Activated CD4-positive, alpha-beta T cell treated with anti-CD3 and anti-CD28 coated beads, Interleukin-2, Interleukin-4, amounts not matched to agents 100 ng/mL and 50 ng/mL, durations not matched to agents 16 hours and 8 hours (primary cell): ENCODE results near the gene TM4SF4.
"Not testable (repeated sequence)": the region's sequence is repeated elsewhere in the genome, so short reads cannot be mapped to it uniquely, and the experiment has no call there.

ENCODE experiments used
- DNase-seq: peaks from one replicate; pipeline ENCODE4 v3.0.0-alpha.2; 2020; ENCODE audit warnings: low spot score

The TM4SF4 gene

GRCh38 chr3:149474250-149474817 is at the start of gene TM4SF4:
Gene TM4SF4, plus strand, starts transcription at chr3:149474697. Its CDS starts 181 bp downstream, at chr3:149474878.
- DNase-seq = no peak

DNA sequence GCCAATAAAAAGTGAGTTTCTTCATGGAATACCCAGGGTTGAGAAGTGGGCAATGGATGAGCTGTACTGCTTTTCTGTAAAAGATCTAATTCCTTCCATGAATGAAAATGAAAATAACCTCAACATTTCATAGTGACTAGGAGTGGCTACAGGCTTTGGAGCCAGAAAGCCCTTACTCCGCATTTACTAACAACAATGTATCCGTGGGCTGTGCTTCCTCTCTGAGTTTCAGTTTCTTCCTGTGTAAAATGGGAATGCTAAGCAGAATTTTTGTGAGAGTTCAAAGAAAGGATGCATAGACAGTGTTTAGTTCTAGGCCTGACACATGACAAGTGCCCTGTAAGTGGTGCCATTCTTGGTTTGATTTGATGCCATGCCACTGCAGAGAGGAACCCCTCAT is 49.6 kb upstream of the TM4SF4 start:
- no peak for DNase-seq

DNA sequence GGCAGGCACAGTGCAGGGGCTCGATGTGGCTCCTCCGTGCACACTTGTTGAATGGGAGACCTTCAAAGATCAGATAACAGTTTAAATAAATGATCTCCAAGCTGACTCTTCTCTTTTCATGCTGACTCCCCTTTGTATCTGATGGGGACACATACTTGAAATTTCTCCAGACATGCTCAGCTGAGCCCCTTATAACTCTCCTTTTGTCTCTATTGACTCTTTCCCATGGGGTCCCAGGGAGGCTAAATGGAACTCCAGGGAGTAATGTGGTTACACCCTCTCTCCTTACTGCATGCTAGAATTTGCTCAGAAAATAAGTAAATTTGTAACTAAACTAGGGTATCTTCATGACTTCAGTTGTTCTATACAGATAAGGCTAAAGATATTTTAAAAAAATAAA is 48.2 kb upstream of the TM4SF4 start:
- no peak for DNase-seq

- DNase-seq = no peak
Observed at GRCh38 chr3:149428087-149428486, 46.4 kb upstream of the TM4SF4 start.

- no peak for DNase-seq
Observed at GRCh38 chr3:149430216-149430615, 44.3 kb upstream of the TM4SF4 start.

DNA sequence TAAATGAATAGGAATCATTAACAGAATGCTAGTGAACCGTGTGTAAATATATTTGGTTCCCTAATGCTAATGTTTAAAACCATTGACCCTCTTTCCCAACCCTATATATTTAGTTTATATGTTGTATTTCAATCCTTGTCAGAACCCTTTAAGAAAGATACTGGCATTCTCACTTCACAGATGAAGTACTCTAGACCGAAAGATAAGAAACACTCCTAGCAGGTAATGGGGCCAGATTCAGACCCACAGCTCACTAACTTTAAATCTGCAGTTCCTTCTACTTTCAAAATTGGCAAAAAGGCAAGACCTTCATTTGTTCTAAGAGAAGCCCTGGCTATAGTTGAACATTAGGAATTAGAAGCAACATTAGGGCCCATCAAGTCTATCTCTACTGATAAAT is 42.3 kb upstream of the TM4SF4 start:
- no peak for DNase-seq

DNA sequence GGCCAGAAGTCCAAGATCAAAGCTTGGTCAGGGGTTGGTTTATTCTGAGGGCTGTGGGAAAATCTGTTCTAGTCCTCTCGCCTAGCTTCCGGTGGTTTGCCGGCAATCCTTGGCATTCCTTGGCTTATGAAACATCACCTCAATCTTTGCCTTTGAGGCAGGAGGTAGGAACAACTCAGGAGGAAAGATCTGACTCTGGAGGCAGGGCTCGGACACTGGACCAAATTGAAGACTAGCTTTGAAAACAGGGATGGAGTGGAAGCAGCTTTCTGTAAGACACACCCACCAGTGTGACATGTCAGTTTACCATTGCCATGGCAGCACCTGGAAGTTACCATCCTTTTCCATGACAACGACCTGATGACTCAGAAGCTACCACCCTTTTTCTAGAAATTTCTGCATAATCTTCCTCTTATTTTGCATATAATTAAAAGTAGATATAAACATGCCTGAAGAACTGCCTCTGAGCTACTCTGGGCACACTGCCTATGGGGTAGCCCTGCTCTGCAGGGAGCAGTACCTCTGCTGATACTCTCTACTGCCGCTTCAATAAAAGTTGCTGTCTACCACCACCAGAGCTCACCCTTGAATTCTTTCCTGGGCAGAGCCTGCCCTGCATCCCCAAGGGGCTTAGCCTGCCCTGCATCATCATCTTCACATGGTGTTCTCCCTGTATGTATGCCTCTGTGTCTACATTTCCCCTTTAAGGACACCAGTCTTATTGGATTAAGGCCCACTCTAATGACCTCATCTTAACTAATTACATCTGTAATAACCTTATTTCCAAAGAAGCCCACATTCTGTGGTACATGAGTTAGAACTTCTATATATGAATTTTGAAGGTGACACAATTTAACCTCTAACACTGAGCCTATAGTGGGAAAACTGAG is 38.3 kb upstream of the TM4SF4 start:
- no peak for DNase-seq

DNA sequence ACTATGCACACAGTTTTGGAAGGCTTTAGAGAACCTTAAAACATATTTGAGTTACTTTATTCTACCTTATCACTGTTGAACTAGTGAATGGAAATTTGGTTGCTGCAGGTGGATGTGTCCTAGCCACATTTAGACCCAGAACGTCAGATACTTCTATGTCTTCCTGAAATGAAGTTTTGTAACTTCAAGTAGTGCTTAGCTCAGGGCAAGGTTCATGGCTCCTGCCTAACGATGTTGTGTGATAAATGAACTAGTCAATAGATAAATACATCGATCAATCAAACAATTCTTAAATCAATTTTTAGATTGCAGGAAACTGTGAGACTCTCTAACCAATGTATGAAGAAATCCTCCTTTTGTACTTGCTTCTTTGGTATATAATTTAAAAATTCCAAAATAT is 37.2 kb upstream of the TM4SF4 start:
- DNase-seq = no peak

DNA sequence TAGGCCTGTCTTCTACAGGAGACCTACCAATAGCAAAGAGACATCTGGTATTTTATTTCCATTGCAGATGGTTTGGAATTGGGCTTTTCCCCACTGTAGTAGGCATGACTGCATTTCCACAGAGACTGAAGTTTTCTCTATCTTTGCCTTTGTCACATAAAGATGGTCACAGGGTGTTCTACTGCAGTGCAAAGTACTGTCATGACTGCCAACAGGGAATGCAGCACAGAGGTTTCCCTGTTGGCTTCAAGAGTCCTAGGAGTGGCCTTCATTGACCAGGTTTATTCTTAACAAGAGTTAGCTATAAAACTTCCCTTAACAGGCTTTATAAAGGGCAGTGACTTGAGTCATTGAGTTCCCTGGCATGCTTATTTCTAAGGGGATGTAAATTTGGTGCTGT is 36.8 kb upstream of the TM4SF4 start:
- no peak for DNase-seq

GRCh38 chr3:149438981-149439380 is 35.5 kb upstream of the TM4SF4 start:
- no peak for DNase-seq

DNA sequence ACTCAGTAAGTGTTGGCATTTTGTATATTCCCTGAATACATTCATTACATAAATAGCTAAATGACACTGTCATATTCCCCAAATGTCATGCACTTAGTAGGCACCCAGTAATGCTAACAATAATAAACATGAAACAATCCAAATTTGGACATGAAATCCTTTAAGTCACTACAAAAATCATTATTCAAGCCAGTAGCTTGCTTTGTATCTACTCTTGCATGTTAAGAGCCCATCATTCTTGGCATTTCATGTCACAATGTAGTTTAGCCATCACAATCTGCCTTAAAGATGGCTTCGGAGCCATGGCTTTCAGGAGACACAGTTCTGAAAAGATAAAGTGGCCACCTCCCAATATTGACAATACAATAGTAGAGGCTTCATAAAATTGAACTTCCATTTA is 32.9 kb upstream of the TM4SF4 start:
- no peak for DNase-seq

GRCh38 chr3:149442043-149442442 is 32.5 kb upstream of the TM4SF4 start:
- DNase-seq = no peak

DNA sequence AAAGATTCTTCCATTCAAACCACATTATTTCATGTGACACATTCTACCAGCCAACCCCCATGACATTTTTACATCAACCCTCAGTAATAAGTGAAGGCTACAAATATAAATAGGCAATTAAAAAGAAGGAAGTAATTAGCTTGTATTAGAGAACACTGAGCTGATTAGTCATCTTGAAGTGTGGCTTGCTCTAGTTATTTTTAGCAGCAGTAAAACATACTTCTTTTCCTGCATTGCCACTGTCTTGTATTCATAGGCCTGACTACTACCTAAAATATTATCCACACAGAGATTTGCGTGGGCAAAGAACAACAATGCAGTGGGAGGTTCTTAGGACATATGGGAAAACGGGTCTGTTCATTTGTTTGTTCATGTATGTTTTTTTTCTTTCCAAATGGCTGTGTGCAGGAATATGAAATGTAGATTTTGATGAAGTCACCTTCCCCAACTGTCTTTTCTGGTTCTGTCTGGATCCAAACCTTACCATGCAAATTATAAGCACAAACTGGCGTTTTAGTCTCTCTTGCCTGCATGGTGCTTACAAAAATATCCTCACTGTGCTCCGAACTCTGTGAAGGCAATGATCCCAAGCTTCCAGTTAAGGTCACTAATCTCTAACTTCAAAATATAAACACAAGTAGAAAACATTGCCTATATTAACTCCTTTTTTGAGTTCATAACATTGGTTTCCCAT is 31.5 kb upstream of the TM4SF4 start:
- no peak for DNase-seq

GRCh38 chr3:149443545-149443912 is 31.0 kb upstream of the TM4SF4 start:
- no peak for DNase-seq

GRCh38 chr3:149444867-149445266 is 29.6 kb upstream of the TM4SF4 start:
- DNase-seq = not testable (repeated sequence)

- no peak for DNase-seq
Observed at GRCh38 chr3:149448331-149448831, 26.1 kb upstream of the TM4SF4 start.

GRCh38 chr3:149449182-149449581 is 25.3 kb upstream of the TM4SF4 start:
- DNase-seq = no peak

DNA sequence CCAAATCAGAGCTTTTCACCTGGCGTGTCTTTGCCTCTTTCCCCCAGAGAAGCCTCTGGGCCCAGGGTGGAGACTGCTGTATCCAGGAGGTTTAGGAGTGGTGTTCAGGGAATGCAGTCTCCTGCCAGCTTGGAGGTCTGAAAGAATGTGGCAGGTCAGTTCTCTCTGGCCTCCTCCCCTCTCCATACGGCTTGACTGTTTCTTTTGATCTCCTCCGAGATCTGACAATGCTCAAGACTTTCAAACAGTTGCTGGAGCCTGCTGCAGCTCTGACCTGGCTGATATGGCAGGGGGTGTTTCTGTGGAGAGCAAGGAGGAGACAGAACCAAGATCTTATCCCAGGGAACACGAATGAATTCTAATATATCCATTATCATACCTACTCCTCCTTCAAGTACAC is 24.7 kb upstream of the TM4SF4 start:
- DNase-seq = no peak

DNA sequence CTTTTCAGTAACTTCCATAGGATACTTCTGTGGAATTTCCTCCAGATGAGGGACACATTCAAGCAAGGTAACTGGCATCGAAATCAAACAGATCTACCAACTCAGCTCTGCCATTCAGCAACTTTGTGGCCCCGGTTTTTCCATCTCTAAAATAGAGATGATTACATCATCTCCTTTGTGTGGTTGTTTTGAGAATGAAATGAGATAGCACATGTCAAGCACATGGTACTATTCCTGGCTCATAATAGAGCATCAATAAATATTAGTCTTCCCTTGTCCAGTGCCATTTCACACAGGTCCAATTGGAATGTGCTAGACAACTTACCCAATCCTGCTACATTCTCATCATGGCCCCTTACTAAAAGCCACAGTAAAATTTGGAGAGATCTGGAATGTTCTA is 24.2 kb upstream of the TM4SF4 start:
- no peak for DNase-seq

- no peak for DNase-seq
Observed at GRCh38 chr3:149452036-149452435, 22.5 kb upstream of the TM4SF4 start.

GRCh38 chr3:149453140-149453805 is 21.2 kb upstream of the TM4SF4 start:
- no peak for DNase-seq

DNA sequence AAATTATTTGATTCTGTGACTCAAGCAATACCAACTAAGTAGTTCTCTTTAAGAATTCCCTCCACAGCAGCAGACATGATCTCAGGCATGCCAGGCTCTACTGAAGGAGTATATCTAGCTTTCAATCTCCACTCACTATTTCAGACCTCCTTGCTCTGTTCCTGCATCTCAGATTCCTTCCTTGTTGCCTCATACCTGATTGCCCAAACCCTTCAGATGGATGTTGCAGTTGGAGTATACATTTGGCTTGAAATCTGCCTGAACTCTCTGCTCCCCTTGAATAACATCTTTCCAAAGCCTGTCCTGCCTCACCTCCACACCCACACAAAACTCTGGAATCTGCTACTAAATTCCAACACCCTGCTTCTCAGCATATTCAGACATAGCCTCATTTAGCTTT is 19.8 kb upstream of the TM4SF4 start:
- no peak for DNase-seq
